Dendritic cell treated with granulocyte-macrophage colony-stimulating factor and Interleukin-4, amounts not matched to agents 40 ng/mL and 50 ng/mL, for 4 days (primary cell): ENCODE results near the gene RSBN1.
"Not testable (repeated sequence)": the region's sequence is repeated elsewhere in the genome, so short reads cannot be mapped to it uniquely, and the experiment has no call there.

Experiments
- H3K27ac Mint-ChIP-seq: one replicate; pipeline ENCODE4 v1.8.0; 2022; ENCODE audit warnings: mild to moderate bottlenecking, mixed read lengths
- H3K27me3 Mint-ChIP-seq: one replicate; pipeline ENCODE4 v1.8.0; 2022; ENCODE audit warnings: mild to moderate bottlenecking, mixed read lengths
- H3K36me3 Mint-ChIP-seq: one replicate; pipeline ENCODE4 v1.8.0; 2022; ENCODE audit warnings: low read depth, mixed read lengths
- H3K4me1 Mint-ChIP-seq: one replicate; pipeline ENCODE4 v1.8.0; 2022; ENCODE audit warnings: low read depth, mixed read lengths
- H3K4me3 Mint-ChIP-seq: one replicate; pipeline ENCODE4 v1.8.0; 2022; ENCODE audit warnings: mild to moderate bottlenecking, moderate library complexity, mixed read lengths
- H3K9me3 Mint-ChIP-seq: one replicate; pipeline ENCODE4 v1.8.0; 2022; ENCODE audit warnings: mixed read lengths
- intact Hi-C: fragments of 100-400 bp; cut with micrococcal nuclease; formaldehyde crosslinking; loops from one replicate; pipeline ENCODE4 v1.15.0; 2022

RSBN1 gene

GRCh38 chr1:113758631-113759332 lies 53.5 kb downstream of the RSBN1 start:
- H3K4me3 Mint-ChIP-seq: peak overlapping the region; percentile 97
- H3K27me3 Mint-ChIP-seq: no peaks in the 10 kb centered on the region
- H3K36me3 Mint-ChIP-seq: peaks cover 45% of the 10 kb centered on the region
- peak overlapping the region; percentile 89 for H3K27ac Mint-ChIP-seq
- peaks cover 27% of the 10 kb centered on the region for H3K4me1 Mint-ChIP-seq
- intact Hi-C loops: loop anchor here (1.0 to 2.0 kb wide), 2 partner anchors 54 to 147 kb away; partner anchors contain the start of genes DCLRE1B and RSBN1
- no peaks in the 10 kb centered on the region for H3K9me3 Mint-ChIP-seq

- peaks cover 27% of the 10 kb centered on the region for H3K4me1 Mint-ChIP-seq
- H3K36me3 Mint-ChIP-seq: peaks cover 42% of the 10 kb centered on the region
- H3K27me3 Mint-ChIP-seq: no peaks in the 10 kb centered on the region
- intact Hi-C loops: no loop called here
- H3K27ac Mint-ChIP-seq: no peak overlapping the region
- no peak overlapping the region for H3K4me3 Mint-ChIP-seq
- no peaks in the 10 kb centered on the region for H3K9me3 Mint-ChIP-seq
Observed at GRCh38 chr1:113756461-113756860, 55.8 kb downstream of the RSBN1 start.

DNA sequence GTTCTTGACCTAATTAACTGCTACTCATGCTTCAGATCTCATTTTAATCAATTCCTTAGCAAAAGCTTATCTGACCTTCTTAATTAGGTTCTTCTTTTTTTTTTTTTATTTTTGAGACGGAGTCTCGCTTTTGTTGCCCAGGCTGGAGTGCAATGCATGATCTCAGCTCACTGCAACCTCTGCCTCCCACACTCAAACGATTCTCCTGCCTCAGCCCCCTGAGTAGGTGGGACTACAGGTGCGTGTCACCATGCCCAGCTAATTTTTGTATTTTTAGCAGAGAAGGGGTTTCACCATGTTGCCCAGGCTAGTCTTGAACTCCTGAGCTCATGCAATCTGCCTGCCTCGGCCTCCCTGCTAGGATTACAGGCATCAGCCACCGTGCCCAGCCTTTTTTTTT lies 58.9 kb downstream of the RSBN1 start:
- intact Hi-C loops, H3K9me3 Mint-ChIP-seq, H3K27me3 Mint-ChIP-seq, H3K4me3 Mint-ChIP-seq, H3K27ac Mint-ChIP-seq: not testable (repeated sequence)
- peaks cover 19% of the 10 kb centered on the region for H3K4me1 Mint-ChIP-seq
- peaks cover 50% of the 10 kb centered on the region for H3K36me3 Mint-ChIP-seq

DNA sequence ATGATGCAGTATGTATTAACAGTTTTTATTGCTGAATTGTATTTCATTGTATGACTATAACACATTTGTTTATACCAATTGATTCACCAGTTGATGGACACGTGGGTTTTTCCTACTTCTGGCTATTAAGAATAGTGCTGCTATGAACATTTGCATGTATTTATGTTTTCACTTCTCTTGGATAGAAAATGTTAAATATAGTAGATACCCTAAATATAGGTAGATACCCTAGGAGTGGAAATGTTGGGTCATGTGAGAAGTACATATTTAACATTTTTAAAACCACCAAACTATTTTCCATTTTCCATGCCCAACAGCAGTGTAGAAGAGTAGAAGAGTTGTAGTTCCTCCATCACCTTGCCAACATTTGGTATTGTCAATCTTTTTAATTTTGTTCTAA lies 60.8 kb downstream of the RSBN1 start:
- no peaks in the 10 kb centered on the region for H3K9me3 Mint-ChIP-seq
- no peak overlapping the region for H3K27ac Mint-ChIP-seq
- no peaks in the 10 kb centered on the region for H3K27me3 Mint-ChIP-seq
- no peak overlapping the region for H3K4me3 Mint-ChIP-seq
- peaks cover 42% of the 10 kb centered on the region for H3K36me3 Mint-ChIP-seq
- intact Hi-C loops: no loop called here
- peaks cover 11% of the 10 kb centered on the region for H3K4me1 Mint-ChIP-seq

DNA sequence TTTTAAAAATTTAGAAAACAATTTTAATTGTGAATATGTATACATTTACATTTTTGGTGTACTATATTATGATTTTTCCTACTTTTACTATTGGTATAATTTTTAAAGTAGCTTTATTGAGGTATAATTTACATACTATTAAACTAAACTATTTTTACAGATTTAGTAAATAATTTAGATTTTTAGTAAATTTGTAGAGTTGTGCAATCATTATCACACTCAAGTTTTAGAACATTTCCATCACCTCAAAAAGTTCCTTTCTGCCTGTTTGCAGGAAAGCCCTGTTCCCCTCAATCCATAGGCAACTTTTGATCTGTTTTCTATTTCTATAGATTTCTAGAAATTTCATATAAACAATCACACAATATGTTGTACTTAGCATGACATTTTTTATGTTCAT lies 61.2 kb downstream of the RSBN1 start:
- Mint-ChIP-seq H3K4me1 (peaks cover 9% of the 10 kb centered on the region), H3K36me3 (peaks cover 38% of the 10 kb centered on the region), H3K27ac (no peak overlapping the region), H3K4me3 (no peak overlapping the region), H3K27me3 (no peaks in the 10 kb centered on the region), H3K9me3 (no peaks in the 10 kb centered on the region)
- intact Hi-C loops: no loop called here

DNA sequence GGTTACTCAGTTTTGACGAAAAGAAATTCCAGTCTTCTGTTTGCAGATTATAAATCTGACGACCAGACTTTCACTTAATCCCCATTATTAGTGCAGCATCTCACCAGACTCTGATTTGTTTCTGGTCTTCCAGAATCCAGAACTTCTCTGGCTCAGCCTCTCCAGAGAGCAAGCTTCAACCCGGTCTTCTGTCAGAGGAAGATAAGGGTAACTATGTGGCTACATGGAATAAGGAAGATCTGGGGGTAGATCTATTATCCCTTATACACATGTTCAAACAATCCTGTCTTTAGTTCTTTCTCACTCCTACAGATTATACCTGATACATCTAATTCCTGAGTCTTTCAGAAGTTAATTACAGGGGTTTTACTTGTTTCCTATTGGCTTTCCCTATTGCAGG lies 62.9 kb downstream of the RSBN1 start:
- H3K9me3 Mint-ChIP-seq: no peaks in the 10 kb centered on the region
- intact Hi-C loops: no loop called here
- H3K4me1 Mint-ChIP-seq: no peaks in the 10 kb centered on the region
- H3K4me3 Mint-ChIP-seq: no peak overlapping the region
- H3K36me3 Mint-ChIP-seq: peaks cover 29% of the 10 kb centered on the region
- no peak overlapping the region for H3K27ac Mint-ChIP-seq
- H3K27me3 Mint-ChIP-seq: no peaks in the 10 kb centered on the region

DNA sequence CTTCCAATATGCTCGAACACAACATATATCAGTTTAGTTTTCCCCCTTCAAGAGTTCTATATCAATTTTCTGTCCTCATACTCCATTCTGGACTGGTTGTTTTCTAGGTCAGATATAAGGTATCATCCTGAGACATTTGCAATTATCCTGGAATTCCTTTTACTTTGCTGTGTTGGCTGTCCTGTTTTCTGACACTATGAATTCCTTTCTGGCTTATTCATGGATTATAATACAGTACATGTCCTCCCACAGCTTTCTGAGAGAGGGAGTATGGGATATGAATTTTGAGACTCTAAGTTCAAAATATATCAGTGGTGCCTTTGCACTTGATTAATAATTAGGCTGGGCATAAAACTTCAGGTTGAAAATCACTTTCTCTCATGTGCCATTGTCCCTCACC lies 64.9 kb downstream of the RSBN1 start:
- Mint-ChIP-seq H3K4me1 (no peaks in the 10 kb centered on the region), H3K27me3 (no peaks in the 10 kb centered on the region), H3K36me3 (peaks cover 24% of the 10 kb centered on the region), H3K4me3 (no peak overlapping the region), H3K27ac (no peak overlapping the region), H3K9me3 (no peaks in the 10 kb centered on the region)
- intact Hi-C loops: no loop called here

DNA sequence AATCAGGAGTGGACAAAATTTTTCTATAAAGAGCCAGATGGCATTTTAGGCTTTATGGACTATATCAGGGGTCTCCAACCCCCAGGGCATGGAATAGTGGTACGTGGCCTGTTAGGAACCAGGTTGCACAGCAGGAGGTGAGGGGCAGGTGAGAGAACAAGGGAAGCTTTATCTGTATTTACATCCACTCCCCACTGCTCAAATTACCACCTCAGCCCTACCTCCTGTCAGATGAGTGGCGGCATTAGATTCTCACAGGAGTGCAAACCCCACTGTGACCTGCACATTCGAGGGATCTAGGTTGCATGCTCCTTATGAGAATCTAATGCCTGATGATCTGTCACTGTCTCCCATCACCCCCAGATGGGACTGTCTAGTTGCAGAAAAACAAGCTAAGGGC lies 66.9 kb downstream of the RSBN1 start:
- Mint-ChIP-seq H3K27me3 (no peaks in the 10 kb centered on the region), H3K4me1 (no peaks in the 10 kb centered on the region), H3K36me3 (peaks cover 24% of the 10 kb centered on the region), H3K9me3 (no peaks in the 10 kb centered on the region), H3K4me3 (no peak overlapping the region), H3K27ac (no peak overlapping the region)
- intact Hi-C loops: no loop called here

GRCh38 chr1:113744114-113744513 lies 68.2 kb downstream of the RSBN1 start:
- peaks cover 24% of the 10 kb centered on the region for H3K36me3 Mint-ChIP-seq
- no peaks in the 10 kb centered on the region for H3K27me3 Mint-ChIP-seq
- H3K27ac Mint-ChIP-seq: no peak overlapping the region
- intact Hi-C loops: no loop called here
- no peaks in the 10 kb centered on the region for H3K9me3 Mint-ChIP-seq
- H3K4me3 Mint-ChIP-seq: no peak overlapping the region
- H3K4me1 Mint-ChIP-seq: no peaks in the 10 kb centered on the region

DNA sequence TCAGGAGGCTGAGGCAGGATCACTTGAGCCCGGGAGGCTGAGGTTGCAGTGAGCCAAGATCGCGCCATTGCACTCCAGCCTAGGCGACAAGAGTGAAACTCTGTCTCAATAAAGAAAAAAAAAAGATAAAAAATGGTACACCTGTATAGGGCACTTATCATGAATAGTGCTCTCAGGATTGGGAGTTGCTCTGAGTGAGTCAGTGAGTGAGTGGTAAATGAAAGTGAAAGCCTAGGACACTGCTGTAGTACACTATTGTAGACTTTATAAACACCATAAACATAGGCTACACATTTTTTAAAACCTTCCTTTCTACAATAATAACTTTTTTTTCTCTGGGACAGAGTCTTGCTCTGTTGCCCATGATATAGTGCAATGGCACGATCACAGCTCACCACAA lies 69.8 kb downstream of the RSBN1 start:
- H3K27ac Mint-ChIP-seq: no peak overlapping the region
- peaks cover 35% of the 10 kb centered on the region for H3K36me3 Mint-ChIP-seq
- H3K4me3 Mint-ChIP-seq: no peak overlapping the region
- intact Hi-C loops: no loop called here
- no peaks in the 10 kb centered on the region for H3K4me1 Mint-ChIP-seq
- H3K27me3 Mint-ChIP-seq: no peaks in the 10 kb centered on the region
- no peaks in the 10 kb centered on the region for H3K9me3 Mint-ChIP-seq

GRCh38 chr1:113734357-113735055 lies 77.8 kb downstream of the RSBN1 start:
- peaks cover 9% of the 10 kb centered on the region for H3K4me1 Mint-ChIP-seq
- no peak overlapping the region for H3K27ac Mint-ChIP-seq
- H3K36me3 Mint-ChIP-seq: peaks cover 72% of the 10 kb centered on the region
- intact Hi-C loops: no loop called here
- no peak overlapping the region for H3K4me3 Mint-ChIP-seq
- no peaks in the 10 kb centered on the region for H3K9me3 Mint-ChIP-seq
- no peaks in the 10 kb centered on the region for H3K27me3 Mint-ChIP-seq

GRCh38 chr1:113732802-113733201 lies 79.5 kb downstream of the RSBN1 start:
- Mint-ChIP-seq H3K4me3 (no peak overlapping the region), H3K4me1 (peaks cover 9% of the 10 kb centered on the region), H3K9me3 (no peaks in the 10 kb centered on the region), H3K27me3 (no peaks in the 10 kb centered on the region), H3K36me3 (peaks cover 72% of the 10 kb centered on the region), H3K27ac (no peak overlapping the region)
- intact Hi-C loops: no loop called here

- Mint-ChIP-seq H3K27me3 (no peaks in the 10 kb centered on the region), H3K4me3 (no peak overlapping the region), H3K9me3 (peaks cover 40% of the 10 kb centered on the region), H3K4me1 (no peaks in the 10 kb centered on the region), H3K27ac (no peak overlapping the region), H3K36me3 (peaks cover 98% of the 10 kb centered on the region)
- intact Hi-C loops: no loop called here
Observed at GRCh38 chr1:113721010-113721409, 91.3 kb downstream of the RSBN1 start.

GRCh38 chr1:113718621-113719020 lies 93.7 kb downstream of the RSBN1 start:
- intact Hi-C loops, H3K27me3 Mint-ChIP-seq, H3K4me1 Mint-ChIP-seq, H3K27ac Mint-ChIP-seq, H3K4me3 Mint-ChIP-seq: not testable (repeated sequence)
- peaks cover 40% of the 10 kb centered on the region for H3K9me3 Mint-ChIP-seq
- H3K36me3 Mint-ChIP-seq: peaks cover 98% of the 10 kb centered on the region

DNA sequence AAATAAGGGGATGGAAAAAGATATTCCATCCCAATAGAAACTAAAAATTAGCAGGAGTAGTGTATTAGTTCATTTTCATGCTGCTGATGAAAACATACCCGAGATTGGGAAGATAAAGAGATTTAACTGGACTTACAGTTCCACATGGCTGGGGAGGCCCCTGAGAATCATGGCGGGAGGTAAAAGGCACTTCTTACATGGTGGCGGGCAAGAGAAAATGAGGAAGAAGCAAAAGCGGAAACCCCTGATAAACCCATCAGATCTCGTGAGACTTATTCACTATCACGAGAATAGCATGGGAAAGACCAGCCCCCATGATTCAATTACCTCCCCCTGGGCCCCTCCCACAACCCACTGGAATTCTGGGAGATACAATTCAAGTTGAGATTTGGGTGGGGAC lies 94.8 kb downstream of the RSBN1 start:
- peaks cover 99% of the 10 kb centered on the region for H3K36me3 Mint-ChIP-seq
- H3K27me3 Mint-ChIP-seq, H3K4me3 Mint-ChIP-seq, H3K4me1 Mint-ChIP-seq, intact Hi-C loops, H3K27ac Mint-ChIP-seq: not testable (repeated sequence)
- peaks cover 40% of the 10 kb centered on the region for H3K9me3 Mint-ChIP-seq
